AG04450 (cell line): ENCODE data around the gene IQGAP1. TPM values are rescaled to one million over a fixed set of nuclear protein-coding genes. Genes with fewer than 3 reads are reported as not detected.
A peak's percentile ranks its signal among the peaks of the same experiment; 100 is the strongest.

Source experiments
- CTCF ChIA-PET: fragments of 300-600, 350-600 bp; formaldehyde crosslinking; extraction: SDS; loops from one replicate; lab custom pipeline; 2022; ENCODE audit warnings: antibody characterized with exemption, inconsistent platforms; lab: Charles Lee
- POLR2A ChIA-PET: fragments of 350-600 bp; formaldehyde crosslinking; extraction: SDS; loops from one replicate; lab custom pipeline; 2021; ENCODE audit warnings: antibody characterized with exemption, inconsistent platforms; lab: Yijun Ruan, JAX
- DNase-seq: peaks from one replicate; pipeline ENCODE4 v3.0.0-alpha.2; 2011; ENCODE audit warnings: low read depth, low spot score
- H3K27ac ChIP-seq: one replicate; pipeline ENCODE4 v1.5.1; 2012; ENCODE audit warnings: low read depth, low read length, control low read depth
- H3K27me3 ChIP-seq: one replicate; pipeline ENCODE4 v1.6.0; 2012; ENCODE audit warnings: low read length; ENCODE audit not compliant: control insufficient read depth, insufficient read depth
- H3K4me3 ChIP-seq: 2 replicates; pipeline ENCODE4 v1.5.1; 2011; ENCODE audit warnings: mild to moderate bottlenecking, low read depth, low read length, control low read depth
- H3K9me3 ChIP-seq: 2 replicates; pipeline ENCODE4 v1.5.1; 2012; ENCODE audit warnings: low read length; ENCODE audit not compliant: control insufficient read depth, insufficient read depth
- CTCF ChIP-seq: IDR thresholded peaks from 2 replicates; pipeline ENCODE4 v1.5.1; 2011; ENCODE audit warnings: low read depth, low read length, control low read depth, inconsistent platforms
- polyA plus RNA-seq: library from polyadenylated mRNA; depleted of rRNA; stranded (reverse); fragments of >200 nt; gene quantifications from 2 replicates; pipeline ENCODE4 v1.2.3, GENCODE V29; 2011

IQGAP1 gene
- polyA plus RNA-seq, 1 experiment: 170 TPM

GRCh38 chr15:90386221-90386620 lies 1.8 kb upstream of the IQGAP1 start:
- CTCF ChIA-PET: interaction anchor here (0.7 to 1.6 kb wide), 2 partner anchors 67 to 176 kb away, joined by 3 to 7 read pairs; no protein-coding TSS in a partner anchor

GRCh38 chr15:90388462-90389380 lies 679 bp downstream of the IQGAP1 start:
- no peak for DNase-seq
- H3K27me3 ChIP-seq: no peaks in the 10 kb centered on the region
- no peak for TF ChIP-seq CTCF
- H3K4me3 ChIP-seq: peak overlapping the region; percentile 96
- POLR2A ChIA-PET: interaction anchor here (0.7 to 1.7 kb wide), 10 partner anchors 14 to 401 kb away, joined by 3 to 10 read pairs (median 5); no protein-coding TSS in a partner anchor
- H3K27ac ChIP-seq: peak overlapping the region; percentile 61
- CTCF ChIA-PET: interaction anchor here (1.1 kb wide), 1 partner anchor 69 kb away, joined by 3 read pairs; no protein-coding TSS in a partner anchor
- no peaks in the 10 kb centered on the region; the same call in 1 of the 2 replicates for H3K9me3 ChIP-seq

More at GRCh38 chr15:90386221-90386620, 1.8 kb upstream of the IQGAP1 start:
- Histone ChIP-seq H3K27me3 (no peaks in the 10 kb centered on the region), H3K27ac (no peak overlapping the region), H3K4me3 (no peak overlapping the region), H3K9me3 (no peaks in the 10 kb centered on the region; the same call in 1 of the 2 replicates)
- DNase-seq: no peak
- POLR2A ChIA-PET: interaction anchor here (0.6 to 0.7 kb wide), 2 partner anchors 15 to 23 kb away, joined by 4 to 7 read pairs; no protein-coding TSS in a partner anchor
- TF ChIP-seq CTCF: no peak

- Histone ChIP-seq H3K9me3 (no peaks in the 10 kb centered on the region; the same call in 1 of the 2 replicates), H3K4me3 (peak overlapping the region; percentile 96), H3K27me3 (no peaks in the 10 kb centered on the region), H3K27ac (no peak overlapping the region)
- DNase-seq: no peak
- no peak for TF ChIP-seq CTCF
- CTCF ChIA-PET: interaction anchor here (1.1 kb wide), 1 partner anchor 70 kb away, joined by 3 read pairs; no protein-coding TSS in a partner anchor
- POLR2A ChIA-PET: no interaction called here
Measured at GRCh38 chr15:90389513-90389912, 1.5 kb downstream of the IQGAP1 start.

- no peak for DNase-seq
- Histone ChIP-seq H3K4me3 (no peak overlapping the region), H3K9me3 (no peaks in the 10 kb centered on the region; the same call in 1 of the 2 replicates), H3K27me3 (no peaks in the 10 kb centered on the region), H3K27ac (no peak overlapping the region)
- ChIA-PET POLR2A (no interaction called here), CTCF (no interaction called here)
- no peak for TF ChIP-seq CTCF
Measured at GRCh38 chr15:90393040-90393439, 5.0 kb downstream of the IQGAP1 start.
